GM23338 (cell line): ENCODE measurements around the gene SLC22A14. TPM values are rescaled to one million over a fixed set of nuclear protein-coding genes. Genes with fewer than 3 reads are reported as not detected.

Source experiments
- ATAC-seq: fragments of 200-7000 bp; cut with Tn5 transposase; 3 replicates; pipeline ENCODE4 v1.9.1; 2020
- DNase-seq: peaks from one replicate; pipeline ENCODE4 v3.0.0-alpha.2; 2015; ENCODE audit warnings: low spot score
- H2AFZ ChIP-seq: fragments of 200-600 bp; sonication (generic); 2 replicates; pipeline ENCODE4 v1.8.0; 2016; ENCODE audit warnings: antibody characterized with exemption, mild to moderate bottlenecking, moderate library complexity
- H3F3A ChIP-seq: fragments of 200-600 bp; sonication (generic); replicated peaks from 2 replicates; pipeline ENCODE4 v1.8.0; 2017; ENCODE audit warnings: antibody characterized with exemption, mixed run types, low read depth
- H3K27ac ChIP-seq: fragments of 200-600 bp; sonication (generic); 2 replicates; pipeline ENCODE4 v1.6.1; 2016; ENCODE audit warnings: low read depth
- H3K27me3 ChIP-seq: fragments of 200-600 bp; sonication (generic); 2 replicates; pipeline ENCODE4 v1.8.0; 2016; ENCODE audit warnings: mild to moderate bottlenecking, mixed run types, moderate library complexity; ENCODE audit not compliant: insufficient read depth
- H3K36me3 ChIP-seq: fragments of 200-600 bp; sonication (generic); 2 replicates; pipeline ENCODE4 v1.8.0; 2016; ENCODE audit warnings: mild to moderate bottlenecking; ENCODE audit not compliant: insufficient read depth
- H3K4me1 ChIP-seq: fragments of 200-600 bp; sonication (generic); 2 replicates; pipeline ENCODE4 v1.8.0; 2016; ENCODE audit warnings: mild to moderate bottlenecking, moderate library complexity; ENCODE audit not compliant: insufficient read depth
- H3K4me2 ChIP-seq: fragments of 200-600 bp; sonication (generic); 2 replicates; pipeline ENCODE4 v1.7.1; 2017; ENCODE audit warnings: mixed run types
- H3K4me3 ChIP-seq: fragments of 200-600 bp; sonication (generic); 2 replicates; pipeline ENCODE4 v1.6.1; 2016; ENCODE audit warnings: mixed run types
- H3K79me2 ChIP-seq: fragments of 200-600 bp; sonication (generic); replicated peaks from 2 replicates; pipeline ENCODE4 v1.8.0; 2017; ENCODE audit warnings: mild to moderate bottlenecking; ENCODE audit not compliant: insufficient read depth
- H3K9me2 ChIP-seq: fragments of 200-600 bp; sonication (generic); 2 replicates; pipeline ENCODE4 v1.8.0; 2017; ENCODE audit not compliant: insufficient read depth
- H4K20me1 ChIP-seq: fragments of 200-600 bp; sonication (generic); replicated peaks from 2 replicates; pipeline ENCODE4 v1.8.0; 2017; ENCODE audit warnings: mild to moderate bottlenecking; ENCODE audit not compliant: insufficient read depth
- H3K27ac Mint-ChIP-seq: 2 replicates; pipeline ENCODE4 v1.8.0; 2020; ENCODE audit warnings: inconsistent platforms, mild to moderate bottlenecking, moderate library complexity, mixed read lengths
- H3K27me3 Mint-ChIP-seq: 3 replicates; pipeline ENCODE4 v1.8.0; 2022; ENCODE audit warnings: low read depth, mild to moderate bottlenecking, moderate library complexity, mixed read lengths, inconsistent platforms; ENCODE audit not compliant: insufficient read depth, poor library complexity
- H3K36me3 Mint-ChIP-seq: 3 replicates; pipeline ENCODE4 v1.8.0; 2021; ENCODE audit warnings: low read depth, mild to moderate bottlenecking, inconsistent platforms, moderate library complexity, mixed read lengths
- H3K4me1 Mint-ChIP-seq: 3 replicates; pipeline ENCODE4 v1.8.0; 2020; ENCODE audit warnings: mild to moderate bottlenecking, inconsistent platforms, mixed read lengths
- H3K4me3 Mint-ChIP-seq: 3 replicates; pipeline ENCODE4 v1.8.0; 2021; ENCODE audit warnings: moderate library complexity, mild to moderate bottlenecking, inconsistent platforms, mixed read lengths
- H3K9me3 Mint-ChIP-seq: 3 replicates; pipeline ENCODE4 v1.8.0; 2020; ENCODE audit warnings: moderate library complexity, mild to moderate bottlenecking, inconsistent platforms, mixed read lengths
- CREB1 ChIP-seq: fragments of 250-450 bp; sonication (Bioruptor Pico); IDR thresholded peaks from 2 replicates; pipeline ENCODE4 v1.5.0; 2020; ENCODE audit warnings: low read depth, mild to moderate bottlenecking, moderate library complexity
- CTCF ChIP-seq, 2 experiments: fragments of 200-600 bp in 1 of 2; sonication (generic) in 1 of 2; conservative IDR thresholded peaks; 2 replicates each; pipeline versions ENCODE4 v1.5.1 to v1.6.1; 2016 to 2017; ENCODE audit warnings: antibody characterized with exemption in 2 of 2, low read depth in 2 of 2, mild to moderate bottlenecking in 2 of 2, moderate library complexity in 1 of 2
- ETS1 ChIP-seq: IDR thresholded peaks from 2 replicates; pipeline ENCODE4 v1.6.1; 2016; ENCODE audit warnings: antibody characterized with exemption
- EZH2 ChIP-seq: fragments of 200-600 bp; sonication (generic); IDR thresholded peaks from one replicate; pipeline ENCODE4 v1.8.0; 2017; ENCODE audit warnings: antibody characterized with exemption, mild to moderate bottlenecking, low read depth; ENCODE audit not compliant: unreplicated experiment
- EZH2phosphoT487 ChIP-seq: fragments of 200-600 bp; sonication (generic); IDR thresholded peaks from one replicate; pipeline ENCODE4 v1.8.1; 2018; ENCODE audit warnings: antibody characterized with exemption; ENCODE audit not compliant: unreplicated experiment
- NANOG ChIP-seq: IDR thresholded peaks from 2 replicates; pipeline ENCODE4 v1.6.1; 2016; ENCODE audit warnings: antibody characterized with exemption, borderline replicate concordance
- POLR2AphosphoS5 ChIP-seq: IDR thresholded peaks from 2 replicates; pipeline ENCODE4 v1.6.1; 2016; ENCODE audit warnings: antibody characterized with exemption, low read depth
- REST ChIP-seq: IDR thresholded peaks from one replicate; pipeline ENCODE4 v1.6.1; 2018; ENCODE audit warnings: antibody characterized with exemption; ENCODE audit not compliant: unreplicated experiment
- STAT1 ChIP-seq: IDR thresholded peaks from one replicate; pipeline ENCODE4 v1.6.1; 2016; ENCODE audit warnings: antibody characterized with exemption; ENCODE audit not compliant: unreplicated experiment
- ZNF114 ChIP-seq: fragments of 250-450 bp; sonication (Bioruptor Pico); IDR thresholded peaks from 2 replicates; pipeline ENCODE4 v1.5.0; 2020; ENCODE audit warnings: mild to moderate bottlenecking, moderate library complexity
- ZNF331 ChIP-seq: fragments of 250-450 bp; sonication (Bioruptor Pico); IDR thresholded peaks from 2 replicates; pipeline ENCODE4 v1.5.0; 2020; ENCODE audit warnings: low read depth, mild to moderate bottlenecking, moderate library complexity
- polyA plus RNA-seq: library from polyadenylated mRNA; unstranded; fragments of >200 nt; fragmentation: Nextera tagmentation; extraction: Ambion mirVana; gene quantifications from 2 replicates; pipeline ENCODE4 v1.2.1, GENCODE V29; 2016
- total RNA-seq: library from RNA; depleted of rRNA; stranded (reverse); fragments of >200 nt; shearing (Covaris generic); gene quantifications from 2 replicates; pipeline ENCODE4 v1.2.3, GENCODE V29; 2014

Gene SLC22A14
- total and polyA plus RNA-seq, 2 experiments from 2014 or later: not detected

- TF ChIP-seq NANOG (no peak), POLR2AphosphoS5 (no peak), EZH2 (no peak), ZNF331 (CRISPR knock-in tag) (no peak), ETS1 (no peak), EZH2phosphoT487 (no peak), CREB1 (CRISPR knock-in tag) (no peak), STAT1 (no peak), ZNF114 (CRISPR knock-in tag) (no peak)
Measured at GRCh38 chr3:38306941-38307340, 24.8 kb downstream of the SLC22A14 start (continued).

GRCh38 chr3:38307599-38307998 is 25.5 kb downstream of the SLC22A14 start:
- H4K20me1 ChIP-seq: no peaks in the 10 kb centered on the region; the same call in 1 of the 2 replicates
- Mint-ChIP-seq H3K36me3 (no peaks in the 10 kb centered on the region), H3K27ac (no peak overlapping the region), H3K27me3 (peaks cover 2% of the 10 kb centered on the region), H3K4me1 (no peaks in the 10 kb centered on the region), H3K9me3 (no peaks in the 10 kb centered on the region; the same call in 1 of the 3 replicates), H3K4me3 (no peak overlapping the region)
- no peak overlapping the region for H3K27ac ChIP-seq
- H3K4me1 ChIP-seq: no peaks in the 10 kb centered on the region
- H3K9me2 ChIP-seq: no peaks in the 10 kb centered on the region
- no peak overlapping the region for H2AFZ ChIP-seq
- no peak overlapping the region for H3K4me2 ChIP-seq
- TF ChIP-seq ZNF331 (CRISPR knock-in tag): no peak
- no peak for TF ChIP-seq CTCF (conservative IDR thresholded peaks at IDR 0.05; ENCODE audit: low read depth in 2 of 2)
- no peak for TF ChIP-seq EZH2phosphoT487
- no peak for TF ChIP-seq REST
- no peak for TF ChIP-seq POLR2AphosphoS5
- TF ChIP-seq ZNF114 (CRISPR knock-in tag): no peak
- TF ChIP-seq NANOG: no peak
- no peak for TF ChIP-seq ETS1
- TF ChIP-seq CREB1 (CRISPR knock-in tag): no peak
- H3K27me3 ChIP-seq: no peaks in the 10 kb centered on the region
- no peak overlapping the region for H3K4me3 ChIP-seq
- ATAC-seq: no peak
- H3F3A ChIP-seq: no peaks in the 10 kb centered on the region
- DNase-seq: no peak
- no peaks in the 10 kb centered on the region for H3K36me3 ChIP-seq
- H3K79me2 ChIP-seq: no peaks in the 10 kb centered on the region
